HG03159 (cell line): Measurements from ENCODE around the gene GUCA1A.
"Not testable (repeated sequence)": the region's sequence is repeated elsewhere in the genome, so short reads cannot be mapped to it uniquely, and the experiment has no call there.

Experiments
- ATAC-seq: cut with Tn5 transposase; IDR thresholded peaks from one replicate; pipeline ENCODE4 v1.9.1; 2021; ENCODE audit warnings: mild to moderate bottlenecking, moderate library complexity; ENCODE audit not compliant: unreplicated experiment

The GUCA1A gene

GRCh38 chr6:42171813-42172581 lies 1.2 kb upstream of the GUCA1A start:
- no peak for ATAC-seq

GRCh38 chr6:42175860-42176259 lies 2.7 kb downstream of the GUCA1A start:
- no peak for ATAC-seq

GRCh38 chr6:42176981-42177380 lies 3.8 kb downstream of the GUCA1A start:
- ATAC-seq, result no peak

GRCh38 chr6:42177514-42178364 lies 4.6 kb downstream of the GUCA1A start:
- no peak for ATAC-seq

- no peak for ATAC-seq
Observed at GRCh38 chr6:42179261-42179944, 6.2 kb downstream of the GUCA1A start.

- no peak for ATAC-seq
Observed at GRCh38 chr6:42179945-42180313, 6.8 kb downstream of the GUCA1A start.

- ATAC-seq, result no peak
Observed at GRCh38 chr6:42182101-42182500, 8.9 kb downstream of the GUCA1A start.

- no peak for ATAC-seq
Observed at GRCh38 chr6:42184475-42184874, 11.3 kb downstream of the GUCA1A start.

GRCh38 chr6:42185597-42185996 lies 12.4 kb downstream of the GUCA1A start:
- no peak for ATAC-seq

- no peak for ATAC-seq
Observed at GRCh38 chr6:42188406-42188805, 15.2 kb downstream of the GUCA1A start.

GRCh38 chr6:42190554-42191183 lies 17.5 kb downstream of the GUCA1A start:
- no peak for ATAC-seq

- ATAC-seq, result not testable (repeated sequence)
Observed at GRCh38 chr6:42192385-42192784, 19.2 kb downstream of the GUCA1A start.

- no peak for ATAC-seq
Observed at GRCh38 chr6:42193491-42193894, 20.3 kb downstream of the GUCA1A start.

- no peak for ATAC-seq
Observed at GRCh38 chr6:42194056-42194455, 20.9 kb downstream of the GUCA1A start.

GRCh38 chr6:42195415-42195814 lies 22.3 kb downstream of the GUCA1A start:
- no peak for ATAC-seq

- ATAC-seq, result no peak
Observed at GRCh38 chr6:42197555-42198362, 24.6 kb downstream of the GUCA1A start.

- no peak for ATAC-seq
Observed at GRCh38 chr6:42199106-42199981, 26.2 kb downstream of the GUCA1A start.

GRCh38 chr6:42200035-42200434 lies 26.9 kb downstream of the GUCA1A start:
- ATAC-seq, result no peak

- no peak for ATAC-seq
Observed at GRCh38 chr6:42201382-42201781, 28.2 kb downstream of the GUCA1A start.
